GM23248 (cell line): ENCODE results near the gene NXPH4.

Experiments
- EZH2 ChIP-seq: fragments of 200-600 bp; sonication (generic); IDR thresholded peaks from 2 replicates; pipeline ENCODE4 v1.6.1; 2018; ENCODE audit warnings: antibody characterized with exemption, mild to moderate bottlenecking; ENCODE audit not compliant: insufficient read depth, poor library complexity, severe bottlenecking
- EZH2phosphoT487 ChIP-seq: fragments of 200-600 bp; sonication (generic); IDR thresholded peaks from 2 replicates; pipeline ENCODE4 v1.6.1; 2018; ENCODE audit warnings: antibody characterized with exemption, moderate library complexity, mild to moderate bottlenecking, low read depth; ENCODE audit not compliant: insufficient read depth

DNA sequence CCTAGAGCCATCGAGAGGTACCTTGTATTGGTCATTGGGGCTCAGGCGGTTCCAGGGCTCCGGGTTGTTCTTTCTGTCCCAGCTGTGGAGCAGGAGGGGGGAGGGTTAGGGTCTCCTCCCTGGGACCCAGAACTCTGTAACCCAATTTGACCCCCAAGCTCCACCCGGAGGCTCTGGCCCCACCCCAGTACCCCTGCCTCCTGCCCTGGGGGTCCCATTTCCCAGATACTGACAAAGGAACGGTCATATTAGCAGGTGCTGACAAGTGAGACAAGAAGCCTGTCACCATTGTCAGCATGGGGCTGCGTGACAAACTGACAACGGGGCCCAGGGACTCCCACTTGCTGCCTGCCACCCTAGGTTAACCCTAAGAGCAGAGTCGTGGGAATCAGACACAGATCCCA lies 19.1 kb downstream of the NXPH4 start:
- no peak for TF ChIP-seq EZH2
- no peak for TF ChIP-seq EZH2phosphoT487
